Dedifferentiated amniotic fluid mesenchymal stem cell (primary cell): ENCODE data around the gene ELANE.
"Not testable (repeated sequence)": the region's sequence is repeated elsewhere in the genome, so short reads cannot be mapped to it uniquely, and the experiment has no call there.

Source experiments
- DNase-seq: peaks from one replicate; pipeline ENCODE4 v3.0.0-alpha.2; 2016; ENCODE audit errors: extremely low spot score

Gene ELANE

GRCh38 chr19:814152-815078, 37.7 kb upstream of the ELANE start:
- no peak for DNase-seq

- DNase-seq, result no peak
Measured at GRCh38 chr19:815079-815774, 36.9 kb upstream of the ELANE start.

GRCh38 chr19:815775-816499, 36.2 kb upstream of the ELANE start:
- DNase-seq, result no peak

GRCh38 chr19:816500-816857, 35.6 kb upstream of the ELANE start:
- DNase-seq, result no peak

- not testable (repeated sequence) for DNase-seq
Measured at GRCh38 chr19:820212-820611, 31.9 kb upstream of the ELANE start.

GRCh38 chr19:821231-821824, 30.8 kb upstream of the ELANE start:
- no peak for DNase-seq

- no peak for DNase-seq
Measured at GRCh38 chr19:821825-822503, 30.1 kb upstream of the ELANE start, which contains the start of gene PLPPR3. Gene PLPPR3 (minus strand): TSS chr19:821955. CDS start chr19:821559, 396 bp downstream.

GRCh38 chr19:823565-824121, 28.5 kb upstream of the ELANE start:
- no peak for DNase-seq

GRCh38 chr19:824885-825284, 27.2 kb upstream of the ELANE start:
- no peak for DNase-seq

- no peak for DNase-seq
Measured at GRCh38 chr19:825897-826644, 26.0 kb upstream of the ELANE start.

GRCh38 chr19:827314-827709, 24.8 kb upstream of the ELANE start:
- DNase-seq, result no peak

- DNase-seq, result no peak
Measured at GRCh38 chr19:827710-828321, 24.3 kb upstream of the ELANE start, which contains the start of gene AZU1. Gene AZU1 (plus strand): TSS chr19:827837. CDS start chr19:827847, 10 bp downstream.

- no peak for DNase-seq
Measured at GRCh38 chr19:829129-829758, 22.9 kb upstream of the ELANE start.

GRCh38 chr19:831407-832369, 20.4 kb upstream of the ELANE start:
- no peak for DNase-seq

GRCh38 chr19:834216-834615, 17.9 kb upstream of the ELANE start:
- no peak for DNase-seq

- DNase-seq, result no peak
Measured at GRCh38 chr19:835210-835810, 16.8 kb upstream of the ELANE start.

GRCh38 chr19:840519-841206, 11.4 kb upstream of the ELANE start, which contains the start of gene PRTN3:
Gene PRTN3 (plus strand): TSS chr19:840999. CDS start chr19:841009, 10 bp downstream.
- no peak for DNase-seq
